ENCODE data around the gene FAM180A.

DNA sequence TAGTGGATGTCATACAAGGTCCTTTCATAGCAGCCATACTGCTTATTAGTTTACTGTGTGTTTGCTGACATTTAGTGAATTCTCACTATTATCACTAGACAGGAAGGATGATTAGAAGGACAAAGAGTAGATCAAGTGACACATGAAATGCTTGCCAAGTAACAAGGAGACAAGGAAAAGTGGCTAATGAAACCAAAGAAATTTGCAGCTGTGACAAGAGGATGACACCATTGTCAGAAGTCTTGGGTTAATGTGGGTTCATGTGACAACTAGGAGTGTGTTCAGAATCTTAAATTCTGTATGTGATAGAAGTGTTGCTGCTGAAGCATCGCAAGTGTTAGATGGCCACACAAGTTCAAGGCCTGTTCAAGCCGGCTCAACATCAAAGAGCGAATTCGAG lies 40.8 kb upstream of the FAM180A start:
- TF ChIP-seq TCF7L2 (IDR thresholded peaks at IDR 0.05; ENCODE audit: low read depth, low read length) (no peak), CTCF (IDR thresholded peaks at IDR 0.05) (no peak), POLR2AphosphoS5 (IDR thresholded peaks at IDR 0.05; ENCODE audit: low read depth, low read length) (no peak), SIN3A (IDR thresholded peaks at IDR 0.05; ENCODE audit: borderline replicate concordance, insufficient read depth, low read depth, low read length) (no peak)

Measured in Panc1 (cell line).